Measurements from ENCODE around the gene FALEC. TPM values are rescaled to one million over a fixed set of nuclear protein-coding genes. Genes with fewer than 3 reads are reported as not detected.

Gene FALEC
- total and polyA plus RNA-seq, 9 of the 15 experiments (the other 6 are each of a cell fraction or from before 2014, with no cell fraction given): 0.15 to 1.8 (median 0.53) TPM; not detected in 5

DNA sequence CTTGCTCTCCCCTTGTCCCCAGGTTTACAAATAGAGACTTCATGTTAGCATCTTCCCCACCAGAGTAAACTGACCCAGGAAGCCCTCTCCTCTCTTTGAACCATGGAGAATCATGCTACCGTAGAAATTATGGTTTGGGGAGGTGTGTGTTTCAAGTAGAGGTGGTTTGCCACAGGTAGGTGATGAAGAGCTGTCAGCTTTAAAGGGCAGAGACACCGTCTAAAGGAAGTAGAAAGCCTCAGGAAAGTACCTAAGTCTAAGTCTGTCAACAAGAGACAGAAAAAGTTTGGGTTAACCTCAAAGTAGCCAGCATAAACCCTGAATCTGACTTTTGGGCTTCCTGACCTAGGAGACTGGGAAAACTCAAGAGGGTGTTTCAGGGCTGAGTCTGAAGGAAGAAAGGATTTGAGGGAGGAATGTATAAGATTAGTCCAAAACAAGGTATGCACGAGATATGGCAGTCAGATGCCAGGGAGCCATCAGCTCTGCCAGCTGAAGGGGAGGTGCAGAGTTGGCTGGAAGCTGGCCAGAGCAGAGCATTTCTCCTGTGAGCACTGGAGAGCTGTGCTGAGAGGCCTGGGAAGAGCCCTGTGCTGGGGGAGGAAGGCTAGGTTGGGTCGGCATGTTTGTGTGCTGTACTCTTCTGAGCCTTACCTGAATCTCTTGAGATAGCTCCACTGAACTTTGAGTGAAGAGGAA is 47.9 kb downstream of the FALEC start (continued):
- no peak; the same call in 1 of the 2 replicates for TF ChIP-seq RBFOX2 (IDR thresholded peaks at IDR 0.05; ENCODE audit: low read depth, low read length)
- TF ChIP-seq TBL1XR1 (IDR thresholded peaks at IDR 0.05; ENCODE audit: low read length in 2 of 2): no peak
- no peak for TF ChIP-seq CREB1 (IDR thresholded peaks at IDR 0.05)
- no peak for TF ChIP-seq CREB1 (CRISPR knock-in tag; IDR thresholded peaks at IDR 0.05)
- TF ChIP-seq ZBTB7A (IDR thresholded peaks at IDR 0.05; ENCODE audit: borderline replicate concordance, control insufficient read depth, low read depth, low read length): no peak
- TF ChIP-seq, protein P1, sequence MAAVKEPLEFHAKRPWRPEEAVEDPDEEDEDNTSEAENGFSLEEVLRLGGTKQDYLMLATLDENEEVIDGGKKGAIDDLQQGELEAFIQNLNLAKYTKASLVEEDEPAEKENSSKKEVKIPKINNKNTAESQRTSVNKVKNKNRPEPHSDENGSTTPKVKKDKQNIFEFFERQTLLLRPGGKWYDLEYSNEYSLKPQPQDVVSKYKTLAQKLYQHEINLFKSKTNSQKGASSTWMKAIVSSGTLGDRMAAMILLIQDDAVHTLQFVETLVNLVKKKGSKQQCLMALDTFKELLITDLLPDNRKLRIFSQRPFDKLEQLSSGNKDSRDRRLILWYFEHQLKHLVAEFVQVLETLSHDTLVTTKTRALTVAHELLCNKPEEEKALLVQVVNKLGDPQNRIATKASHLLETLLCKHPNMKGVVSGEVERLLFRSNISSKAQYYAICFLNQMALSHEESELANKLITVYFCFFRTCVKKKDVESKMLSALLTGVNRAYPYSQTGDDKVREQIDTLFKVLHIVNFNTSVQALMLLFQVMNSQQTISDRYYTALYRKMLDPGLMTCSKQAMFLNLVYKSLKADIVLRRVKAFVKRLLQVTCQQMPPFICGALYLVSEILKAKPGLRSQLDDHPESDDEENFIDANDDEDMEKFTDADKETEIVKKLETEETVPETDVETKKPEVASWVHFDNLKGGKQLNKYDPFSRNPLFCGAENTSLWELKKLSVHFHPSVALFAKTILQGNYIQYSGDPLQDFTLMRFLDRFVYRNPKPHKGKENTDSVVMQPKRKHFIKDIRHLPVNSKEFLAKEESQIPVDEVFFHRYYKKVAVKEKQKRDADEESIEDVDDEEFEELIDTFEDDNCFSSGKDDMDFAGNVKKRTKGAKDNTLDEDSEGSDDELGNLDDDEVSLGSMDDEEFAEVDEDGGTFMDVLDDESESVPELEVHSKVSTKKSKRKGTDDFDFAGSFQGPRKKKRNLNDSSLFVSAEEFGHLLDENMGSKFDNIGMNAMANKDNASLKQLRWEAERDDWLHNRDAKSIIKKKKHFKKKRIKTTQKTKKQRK (IDR thresholded peaks at IDR 0.05; ENCODE audit: borderline replicate concordance, low read depth, low read length): no peak
- peak; percentile 47 for TF ChIP-seq SUPT5H (IDR thresholded peaks at IDR 0.05)
- TF ChIP-seq ZNF699 (CRISPR knock-in tag; IDR thresholded peaks at IDR 0.05; ENCODE audit: insufficient replicate concordance): no peak
- TF ChIP-seq, protein P2, sequence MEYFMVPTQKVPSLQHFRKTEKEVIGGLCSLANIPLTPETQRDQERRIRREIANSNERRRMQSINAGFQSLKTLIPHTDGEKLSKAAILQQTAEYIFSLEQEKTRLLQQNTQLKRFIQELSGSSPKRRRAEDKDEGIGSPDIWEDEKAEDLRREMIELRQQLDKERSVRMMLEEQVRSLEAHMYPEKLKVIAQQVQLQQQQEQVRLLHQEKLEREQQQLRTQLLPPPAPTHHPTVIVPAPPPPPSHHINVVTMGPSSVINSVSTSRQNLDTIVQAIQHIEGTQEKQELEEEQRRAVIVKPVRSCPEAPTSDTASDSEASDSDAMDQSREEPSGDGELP (CRISPR knock-in tag; IDR thresholded peaks at IDR 0.05; ENCODE audit: borderline replicate concordance): no peak
- no peak for TF ChIP-seq RHOXF2B (CRISPR knock-in tag; conservative IDR thresholded peaks at IDR 0.05)
- no peak for TF ChIP-seq CTBP1 (IDR thresholded peaks at IDR 0.05; ENCODE audit: borderline replicate concordance)
- TF ChIP-seq, protein P3, sequence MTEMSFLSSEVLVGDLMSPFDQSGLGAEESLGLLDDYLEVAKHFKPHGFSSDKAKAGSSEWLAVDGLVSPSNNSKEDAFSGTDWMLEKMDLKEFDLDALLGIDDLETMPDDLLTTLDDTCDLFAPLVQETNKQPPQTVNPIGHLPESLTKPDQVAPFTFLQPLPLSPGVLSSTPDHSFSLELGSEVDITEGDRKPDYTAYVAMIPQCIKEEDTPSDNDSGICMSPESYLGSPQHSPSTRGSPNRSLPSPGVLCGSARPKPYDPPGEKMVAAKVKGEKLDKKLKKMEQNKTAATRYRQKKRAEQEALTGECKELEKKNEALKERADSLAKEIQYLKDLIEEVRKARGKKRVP (CRISPR knock-in tag; IDR thresholded peaks at IDR 0.05): no peak
- no peak for TF ChIP-seq CSDE1 (IDR thresholded peaks at IDR 0.05)
- TF ChIP-seq, protein P4, sequence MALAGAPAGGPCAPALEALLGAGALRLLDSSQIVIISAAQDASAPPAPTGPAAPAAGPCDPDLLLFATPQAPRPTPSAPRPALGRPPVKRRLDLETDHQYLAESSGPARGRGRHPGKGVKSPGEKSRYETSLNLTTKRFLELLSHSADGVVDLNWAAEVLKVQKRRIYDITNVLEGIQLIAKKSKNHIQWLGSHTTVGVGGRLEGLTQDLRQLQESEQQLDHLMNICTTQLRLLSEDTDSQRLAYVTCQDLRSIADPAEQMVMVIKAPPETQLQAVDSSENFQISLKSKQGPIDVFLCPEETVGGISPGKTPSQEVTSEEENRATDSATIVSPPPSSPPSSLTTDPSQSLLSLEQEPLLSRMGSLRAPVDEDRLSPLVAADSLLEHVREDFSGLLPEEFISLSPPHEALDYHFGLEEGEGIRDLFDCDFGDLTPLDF (CRISPR knock-in tag; IDR thresholded peaks at IDR 0.05): no peak
- peak; percentile 50 for TF ChIP-seq POLR2B (IDR thresholded peaks at IDR 0.05; ENCODE audit: low read depth, partially characterized antibody)
- no peak for TF ChIP-seq NFYB (IDR thresholded peaks at IDR 0.05; ENCODE audit: extremely low read depth, insufficient read length)
- no peak for TF ChIP-seq GABPB1 (CRISPR knock-in tag; IDR thresholded peaks at IDR 0.05)

Measured in K562 (cell line).